ENCODE measurements around the gene DEFB113. TPM values are rescaled to one million over a fixed set of nuclear protein-coding genes. Genes with fewer than 3 reads are reported as not detected.

The DEFB113 gene
- total RNA-seq, 1 experiment from 2014 or later = not detected

DNA sequence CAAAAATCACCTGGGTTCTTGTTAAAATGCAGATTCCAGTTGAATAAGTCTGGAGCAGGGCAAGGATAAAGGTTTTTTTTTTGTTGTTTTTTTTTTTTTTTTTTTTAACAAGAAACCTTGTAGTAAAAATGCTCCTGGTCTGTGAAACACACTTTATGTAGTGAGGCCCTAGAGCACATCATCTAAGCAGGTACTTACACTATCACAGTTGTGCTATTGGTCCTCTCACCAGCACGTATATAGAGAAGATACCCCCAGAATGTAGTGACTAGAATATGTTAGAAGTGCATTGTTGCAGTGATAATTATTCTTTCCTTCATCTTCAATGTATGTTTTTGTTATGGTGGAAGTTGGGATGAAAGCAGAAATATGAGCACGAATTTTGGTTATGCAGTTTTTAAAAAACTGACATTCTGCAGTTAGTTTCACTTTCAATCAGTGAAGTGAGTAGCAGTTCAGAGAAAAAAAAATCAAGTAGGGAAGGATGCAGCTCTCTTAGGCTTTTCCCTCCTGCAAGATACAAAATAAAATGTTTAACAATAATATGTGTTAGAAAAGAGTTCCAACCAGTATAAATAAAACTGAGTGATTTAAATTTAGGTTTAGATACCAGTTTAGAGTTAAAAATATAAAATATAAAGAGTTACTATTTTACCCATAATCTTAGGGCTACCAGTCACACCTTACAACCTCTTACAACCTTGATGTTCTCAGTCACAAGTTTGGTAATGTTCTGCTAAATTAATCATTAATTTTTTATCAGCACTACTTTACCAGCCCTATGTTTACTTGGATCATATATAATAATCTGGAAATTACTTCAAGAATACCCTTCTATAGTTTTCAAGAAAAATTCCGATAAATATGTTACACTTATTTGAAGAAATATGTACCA is 9.2 kb upstream of the DEFB113 start:
- H3K4ac ChIP-seq (ENCODE audit: low read depth, low read length) = no peak overlapping the region
- H3K4me3 Mint-ChIP-seq = no peak overlapping the region
- H2BK20ac ChIP-seq (ENCODE audit: low read depth, low read length, poor library complexity, severe bottlenecking) = no peak overlapping the region
- no peak overlapping the region for H3K18ac ChIP-seq (ENCODE audit: insufficient read length, low read depth, low read length)
- H2AK5ac ChIP-seq (ENCODE audit: insufficient read length, low read length) = no peak overlapping the region
- no peak overlapping the region for H2BK12ac ChIP-seq (ENCODE audit: insufficient read length, low read depth, low read length)
- no peak overlapping the region for H3K9ac ChIP-seq (ENCODE audit: extremely low read depth, insufficient read length, low read length)
- no peaks in the 10 kb centered on the region for H3K9me3 ChIP-seq (ENCODE audit: control insufficient read depth, low read depth, low read length)
- H2BK15ac ChIP-seq (ENCODE audit: low read depth, low read length) = no peak overlapping the region
- WGBS (ENCODE audit: extremely low coverage, insufficient read length, low lambda C conversion rate) = no CpG with 5 or more reads among the region's 3 CpGs
- H4K8ac ChIP-seq (replicated peaks; ENCODE audit: insufficient read length, low read depth, low read length) = no peak overlapping the region
- no peaks in the 10 kb centered on the region for H3K23me2 ChIP-seq (ENCODE audit: insufficient read length, low read depth, low read length, poor library complexity, severe bottlenecking)
- H2BK5ac ChIP-seq (ENCODE audit: insufficient read length, low read length) = no peak overlapping the region
- H3K79me1 ChIP-seq (ENCODE audit: insufficient read depth, low read depth, low read length, poor library complexity, severe bottlenecking) = no peaks in the 10 kb centered on the region
- H3K27me3 Mint-ChIP-seq (ENCODE audit: low read depth) = no peaks in the 10 kb centered on the region
- no peaks in the 10 kb centered on the region for H3K27me3 ChIP-seq (ENCODE audit: insufficient read depth, low read length)
- no peak overlapping the region for H4K5ac ChIP-seq (ENCODE audit: insufficient read length, low read depth, low read length)
- H4K91ac ChIP-seq (ENCODE audit: insufficient read length, low read depth, low read length) = no peak overlapping the region
- no peaks in the 10 kb centered on the region for H3K36me3 Mint-ChIP-seq (ENCODE audit: insufficient read depth in 1 of 3, low read depth in 3 of 3)
- no peak overlapping the region for H3K56ac ChIP-seq (ENCODE audit: insufficient read length, low read depth, low read length)
- DNase-seq = no peak
- H3K14ac ChIP-seq (ENCODE audit: insufficient read depth, low read length) = no peak overlapping the region
- no peak overlapping the region for H2BK120ac ChIP-seq (ENCODE audit: low read depth, low read length, poor library complexity, severe bottlenecking)
- H3K23ac ChIP-seq (ENCODE audit: insufficient read length, low read depth, low read length) = no peak overlapping the region
- no peak overlapping the region for H3K27ac ChIP-seq (ENCODE audit: insufficient read length, low read depth, low read length)
- H3K27ac Mint-ChIP-seq = no peak overlapping the region
- H3K4me1 ChIP-seq (ENCODE audit: insufficient read depth, low read length) = no peaks in the 10 kb centered on the region; the same call in 1 of the 2 replicates
- H3K79me2 ChIP-seq (ENCODE audit: insufficient read depth, low read length) = no peaks in the 10 kb centered on the region
- no peaks in the 10 kb centered on the region for H4K20me1 ChIP-seq (ENCODE audit: control insufficient read depth, insufficient read depth, insufficient read length)
- H3K9me3 Mint-ChIP-seq = peaks cover 0 to 4% of the 10 kb centered on the region in 2 experiments; a peak in 1 of 5 replicates
- H3T11ph ChIP-seq (ENCODE audit: low read length) = no peak overlapping the region
- TF ChIP-seq, protein P1, sequence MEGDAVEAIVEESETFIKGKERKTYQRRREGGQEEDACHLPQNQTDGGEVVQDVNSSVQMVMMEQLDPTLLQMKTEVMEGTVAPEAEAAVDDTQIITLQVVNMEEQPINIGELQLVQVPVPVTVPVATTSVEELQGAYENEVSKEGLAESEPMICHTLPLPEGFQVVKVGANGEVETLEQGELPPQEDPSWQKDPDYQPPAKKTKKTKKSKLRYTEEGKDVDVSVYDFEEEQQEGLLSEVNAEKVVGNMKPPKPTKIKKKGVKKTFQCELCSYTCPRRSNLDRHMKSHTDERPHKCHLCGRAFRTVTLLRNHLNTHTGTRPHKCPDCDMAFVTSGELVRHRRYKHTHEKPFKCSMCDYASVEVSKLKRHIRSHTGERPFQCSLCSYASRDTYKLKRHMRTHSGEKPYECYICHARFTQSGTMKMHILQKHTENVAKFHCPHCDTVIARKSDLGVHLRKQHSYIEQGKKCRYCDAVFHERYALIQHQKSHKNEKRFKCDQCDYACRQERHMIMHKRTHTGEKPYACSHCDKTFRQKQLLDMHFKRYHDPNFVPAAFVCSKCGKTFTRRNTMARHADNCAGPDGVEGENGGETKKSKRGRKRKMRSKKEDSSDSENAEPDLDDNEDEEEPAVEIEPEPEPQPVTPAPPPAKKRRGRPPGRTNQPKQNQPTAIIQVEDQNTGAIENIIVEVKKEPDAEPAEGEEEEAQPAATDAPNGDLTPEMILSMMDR (conservative IDR thresholded peaks at IDR 0.05) = no peak
- H3K4me2 ChIP-seq (ENCODE audit: insufficient read depth, insufficient read length, low read length) = no peak overlapping the region
- peaks cover 0 to 4% of the 10 kb centered on the region in 2 experiments; a peak in 1 of 4 replicates for H3K4me1 Mint-ChIP-seq
- no peak overlapping the region for H2AFZ ChIP-seq (ENCODE audit: low read length)
